C1 segment of cervical spinal cord (tissue), 14 donors: ENCODE measurements around the gene CAMTA1.
A peak's percentile ranks its signal among the peaks of the same experiment; 100 is the strongest.

Experiments
- DNase-seq, 14 donors: peaks; one replicate each; lab custom pipeline; 2025; lab: John Stamatoyannopoulos, UW

Gene CAMTA1

GRCh38 chr1:7488475-7488842 lies 703.2 kb downstream of the CAMTA1 start:
- DNase-seq = no peak

GRCh38 chr1:7489586-7489985 lies 704.3 kb downstream of the CAMTA1 start:
- DNase-seq = no peak

- DNase-seq = no peak
These were observed 705.3 kb downstream of the CAMTA1 start for GRCh38 chr1:7490576-7490975.

- DNase-seq = no peak
These were observed 706.0 kb downstream of the CAMTA1 start for GRCh38 chr1:7491109-7491817.

GRCh38 chr1:7491818-7492173 lies 706.5 kb downstream of the CAMTA1 start:
- peak in 3 of 14 donors; percentile 3 to 11 (median 11) for DNase-seq

GRCh38 chr1:7493711-7494454 lies 708.6 kb downstream of the CAMTA1 start:
- no peak for DNase-seq

- DNase-seq = no peak
These were observed 710.7 kb downstream of the CAMTA1 start for GRCh38 chr1:7495962-7496361.

GRCh38 chr1:7497107-7497637 lies 711.9 kb downstream of the CAMTA1 start:
- no peak for DNase-seq

- DNase-seq = no peak
These were observed 715.3 kb downstream of the CAMTA1 start for GRCh38 chr1:7500381-7501083.

- peak in 1 of 14 donors; percentile 34 for DNase-seq
These were observed 715.8 kb downstream of the CAMTA1 start for GRCh38 chr1:7501084-7501491.

- no peak for DNase-seq
These were observed 716.7 kb downstream of the CAMTA1 start for GRCh38 chr1:7501723-7502603.

- no peak for DNase-seq
These were observed 718.6 kb downstream of the CAMTA1 start for GRCh38 chr1:7503691-7504437.

- DNase-seq = no peak
These were observed 719.1 kb downstream of the CAMTA1 start for GRCh38 chr1:7504438-7504720.

GRCh38 chr1:7505094-7505770 lies 720.0 kb downstream of the CAMTA1 start:
- no peak for DNase-seq

GRCh38 chr1:7505771-7506453 lies 720.7 kb downstream of the CAMTA1 start:
- no peak for DNase-seq

- no peak for DNase-seq
These were observed 721.4 kb downstream of the CAMTA1 start for GRCh38 chr1:7506454-7507284.

- no peak for DNase-seq
These were observed 722.2 kb downstream of the CAMTA1 start for GRCh38 chr1:7507285-7508019.
